Measurements from ENCODE around the gene CSH2.

The CSH2 gene

DNA sequence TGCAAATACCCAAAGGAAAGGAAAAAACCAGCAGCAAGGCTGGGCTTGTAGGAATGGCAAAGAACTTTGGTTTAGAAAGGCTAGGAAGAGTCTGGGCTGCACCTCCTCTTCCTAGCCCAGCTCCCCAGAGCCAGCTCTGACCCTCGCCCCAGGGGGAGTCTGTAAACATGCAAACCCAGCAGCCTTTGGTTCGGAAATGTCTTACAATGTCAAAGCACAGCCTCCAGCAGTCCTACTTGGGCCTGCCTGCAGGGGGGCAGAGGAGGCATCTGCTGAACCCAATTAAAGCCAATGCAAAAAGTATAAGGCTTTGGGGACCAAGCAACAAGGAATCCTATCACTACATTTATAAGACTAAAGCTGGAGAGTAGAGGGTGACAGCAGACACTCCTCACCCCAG lies 41.0 kb downstream of the CSH2 start:
- no peak for DNase-seq (ENCODE audit: low read depth)
- TF ChIP-seq, protein P1, sequence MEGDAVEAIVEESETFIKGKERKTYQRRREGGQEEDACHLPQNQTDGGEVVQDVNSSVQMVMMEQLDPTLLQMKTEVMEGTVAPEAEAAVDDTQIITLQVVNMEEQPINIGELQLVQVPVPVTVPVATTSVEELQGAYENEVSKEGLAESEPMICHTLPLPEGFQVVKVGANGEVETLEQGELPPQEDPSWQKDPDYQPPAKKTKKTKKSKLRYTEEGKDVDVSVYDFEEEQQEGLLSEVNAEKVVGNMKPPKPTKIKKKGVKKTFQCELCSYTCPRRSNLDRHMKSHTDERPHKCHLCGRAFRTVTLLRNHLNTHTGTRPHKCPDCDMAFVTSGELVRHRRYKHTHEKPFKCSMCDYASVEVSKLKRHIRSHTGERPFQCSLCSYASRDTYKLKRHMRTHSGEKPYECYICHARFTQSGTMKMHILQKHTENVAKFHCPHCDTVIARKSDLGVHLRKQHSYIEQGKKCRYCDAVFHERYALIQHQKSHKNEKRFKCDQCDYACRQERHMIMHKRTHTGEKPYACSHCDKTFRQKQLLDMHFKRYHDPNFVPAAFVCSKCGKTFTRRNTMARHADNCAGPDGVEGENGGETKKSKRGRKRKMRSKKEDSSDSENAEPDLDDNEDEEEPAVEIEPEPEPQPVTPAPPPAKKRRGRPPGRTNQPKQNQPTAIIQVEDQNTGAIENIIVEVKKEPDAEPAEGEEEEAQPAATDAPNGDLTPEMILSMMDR (IDR thresholded peaks at IDR 0.05; ENCODE audit: control insufficient read depth, extremely low read depth, insufficient read depth) = no peak
- no peak overlapping the region for H3K4me3 ChIP-seq (ENCODE audit: low read depth, low read length)

DNA sequence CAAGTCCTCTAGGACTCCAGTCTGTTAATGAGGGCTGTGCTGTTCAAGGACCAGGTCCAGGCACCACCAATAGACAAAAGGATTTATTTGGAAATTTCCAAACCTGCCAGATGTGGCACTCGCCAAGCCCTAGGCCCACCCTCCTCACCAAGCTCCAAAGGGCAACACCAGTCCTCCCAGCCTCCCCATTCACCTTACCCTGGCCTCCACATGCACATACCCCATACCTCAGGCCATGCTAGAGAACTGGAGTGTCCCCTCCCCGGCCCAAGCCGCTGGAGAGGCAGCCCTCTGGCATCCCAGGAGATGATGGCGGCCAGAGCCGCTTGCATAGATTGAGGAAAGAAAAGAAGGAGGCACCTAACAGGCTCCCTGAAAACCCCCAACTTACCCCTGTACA lies 41.5 kb downstream of the CSH2 start:
- no peak for DNase-seq (ENCODE audit: low read depth)
- H3K4me3 ChIP-seq (ENCODE audit: low read depth, low read length) = no peak overlapping the region
- TF ChIP-seq, protein P1 (IDR thresholded peaks at IDR 0.05; ENCODE audit: control insufficient read depth, extremely low read depth, insufficient read depth) = no peak

- no peak overlapping the region for H3K4me3 ChIP-seq (ENCODE audit: low read depth, low read length)
- DNase-seq (ENCODE audit: low read depth) = no peak
- TF ChIP-seq, protein P1 (IDR thresholded peaks at IDR 0.05; ENCODE audit: control insufficient read depth, extremely low read depth, insufficient read depth) = no peak
Measured at GRCh38 chr17:63831505-63831904, 42.0 kb downstream of the CSH2 start.

DNA sequence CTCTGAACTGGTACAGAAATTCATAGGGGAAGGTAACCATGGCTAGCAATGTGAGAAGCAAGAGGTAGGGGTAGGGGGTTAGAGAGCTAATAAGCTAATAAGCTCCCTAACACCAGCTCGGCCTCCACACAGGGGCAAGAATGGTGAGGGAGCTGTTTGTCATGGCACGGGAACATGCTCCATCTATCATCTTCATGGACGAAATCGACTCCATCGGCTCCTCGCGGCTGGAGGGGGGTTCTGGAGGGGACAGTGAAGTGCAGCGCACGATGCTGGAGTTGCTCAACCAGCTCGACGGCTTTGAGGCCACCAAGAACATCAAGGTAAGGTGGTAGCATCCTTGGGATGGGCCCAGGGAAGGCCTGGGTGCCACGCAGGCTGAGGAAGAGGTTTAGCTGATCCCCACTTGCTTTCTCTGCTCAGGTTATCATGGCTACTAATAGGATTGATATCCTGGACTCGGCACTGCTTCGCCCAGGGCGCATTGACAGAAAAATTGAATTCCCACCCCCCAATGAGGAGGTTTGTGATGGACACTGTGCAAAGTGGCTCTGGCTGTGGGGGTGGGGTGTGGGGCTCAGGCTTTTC lies 42.5 kb downstream of the CSH2 start:
- TF ChIP-seq, protein P1 (IDR thresholded peaks at IDR 0.05; ENCODE audit: control insufficient read depth, extremely low read depth, insufficient read depth) = no peak
- H3K4me3 ChIP-seq (ENCODE audit: low read depth, low read length) = no peak overlapping the region
- DNase-seq (ENCODE audit: low read depth) = no peak

GRCh38 chr17:63830278-63830677 lies 43.2 kb downstream of the CSH2 start:
- DNase-seq (ENCODE audit: low read depth) = no peak
- TF ChIP-seq, protein P1 (IDR thresholded peaks at IDR 0.05; ENCODE audit: control insufficient read depth, extremely low read depth, insufficient read depth) = no peak
- no peak overlapping the region for H3K4me3 ChIP-seq (ENCODE audit: low read depth, low read length)

- TF ChIP-seq, protein P1 (IDR thresholded peaks at IDR 0.05; ENCODE audit: control insufficient read depth, extremely low read depth, insufficient read depth) = no peak
- no peak for DNase-seq (ENCODE audit: low read depth)
- no peak overlapping the region; the same call in 1 of the 2 replicates for H3K4me3 ChIP-seq (ENCODE audit: low read depth, low read length)
Measured at GRCh38 chr17:63828936-63829335, 44.5 kb downstream of the CSH2 start.

- no peak for DNase-seq (ENCODE audit: low read depth)
- TF ChIP-seq, protein P1 (IDR thresholded peaks at IDR 0.05; ENCODE audit: control insufficient read depth, extremely low read depth, insufficient read depth) = 0 out of 2 replicates have a peak, but pooled peaks have one; percentile 17
- H3K4me3 ChIP-seq (ENCODE audit: low read depth, low read length) = peak overlapping the region; percentile 68
Measured at GRCh38 chr17:63827801-63828221, 45.7 kb downstream of the CSH2 start.

Data from LNCaP clone FGC (cell line).